Measurements from ENCODE around the gene TEAD3.

Gene TEAD3

DNA sequence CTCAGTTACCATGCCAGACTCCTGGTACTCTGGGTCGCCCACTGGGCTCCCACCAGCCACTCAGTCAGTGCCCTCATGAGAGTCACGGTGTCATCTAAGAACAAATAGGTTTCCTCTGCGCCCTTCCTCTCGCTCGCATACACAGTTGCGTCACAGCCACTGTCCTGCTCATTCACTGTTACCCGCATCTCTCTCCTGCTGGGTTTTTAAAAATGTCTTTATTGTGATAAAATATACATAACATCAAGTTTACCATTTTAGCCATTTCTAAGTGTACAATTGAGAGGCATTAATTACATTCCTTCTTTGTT is 4.0 kb downstream of the TEAD3 start:
- DNase-seq, result no peak

DNA sequence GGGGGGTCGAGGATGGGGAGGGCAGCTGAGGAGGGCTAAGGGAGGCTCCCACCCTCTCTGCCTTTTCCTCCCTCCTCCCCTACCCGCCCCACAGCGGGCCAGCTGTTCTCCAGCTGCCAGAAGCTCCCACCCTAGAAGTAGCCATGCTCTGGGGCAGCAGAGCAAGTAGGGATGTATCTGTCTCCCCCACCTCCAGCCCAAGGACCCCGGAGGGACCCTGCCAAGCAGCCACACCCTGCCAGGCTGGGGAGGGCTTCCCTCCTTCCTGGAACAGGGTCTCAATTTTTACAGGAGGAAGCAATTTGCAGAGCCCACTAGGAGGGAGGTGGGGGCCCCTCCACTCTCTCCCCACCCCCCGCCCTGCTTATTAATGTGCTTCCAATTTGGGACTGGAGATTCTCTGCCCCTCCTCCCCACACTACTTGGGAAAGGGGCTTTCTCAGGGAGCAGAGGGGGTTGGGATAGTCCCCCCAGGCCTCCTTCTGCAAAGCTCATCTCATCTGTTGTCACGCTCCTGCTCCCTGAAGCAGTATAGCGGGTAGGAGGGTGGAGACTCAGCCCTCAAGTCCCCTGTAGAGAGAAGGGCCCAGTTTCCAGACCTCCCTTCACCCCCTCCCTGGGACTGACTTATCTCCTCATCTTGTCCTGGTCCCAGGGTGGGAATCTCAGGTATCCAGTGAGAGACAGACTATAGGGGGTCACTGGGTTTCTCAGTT is 4.5 kb downstream of the TEAD3 start:
- no peak for DNase-seq

DNA sequence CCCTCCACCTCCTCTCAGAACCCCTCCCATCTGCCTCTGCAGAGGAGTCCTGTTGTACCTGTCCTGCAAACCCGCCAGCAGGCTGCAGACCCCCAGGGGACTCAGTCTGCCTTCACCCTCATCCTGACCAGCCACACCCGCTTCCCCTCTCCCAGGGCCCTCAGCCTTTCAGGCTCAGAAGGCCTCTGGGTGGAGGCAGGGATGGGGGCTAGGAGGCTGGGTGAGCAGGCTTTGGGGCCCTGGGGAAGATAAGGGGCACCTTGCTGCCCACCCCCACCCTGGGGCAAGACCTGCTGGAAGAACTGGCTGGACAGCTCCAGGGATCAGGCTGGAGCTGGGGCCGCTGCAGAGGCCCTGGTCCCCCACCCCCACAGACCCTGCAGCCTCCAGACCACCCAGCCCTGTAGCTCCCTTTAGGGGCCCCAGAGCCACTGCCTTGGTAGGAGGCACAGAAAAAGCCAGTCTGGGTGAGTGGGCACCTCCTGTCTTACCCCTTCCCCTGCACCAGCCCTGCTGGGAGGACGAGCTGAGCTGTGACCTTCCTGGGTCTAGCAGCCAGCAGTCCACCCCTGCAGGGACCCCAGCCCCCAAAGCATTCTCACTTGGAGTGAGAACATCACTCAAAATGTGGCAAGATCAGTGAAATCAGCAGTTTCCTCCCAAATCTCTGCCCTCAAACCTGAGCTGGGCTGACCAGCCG is 5.2 kb downstream of the TEAD3 start:
- DNase-seq, result no peak

DNA sequence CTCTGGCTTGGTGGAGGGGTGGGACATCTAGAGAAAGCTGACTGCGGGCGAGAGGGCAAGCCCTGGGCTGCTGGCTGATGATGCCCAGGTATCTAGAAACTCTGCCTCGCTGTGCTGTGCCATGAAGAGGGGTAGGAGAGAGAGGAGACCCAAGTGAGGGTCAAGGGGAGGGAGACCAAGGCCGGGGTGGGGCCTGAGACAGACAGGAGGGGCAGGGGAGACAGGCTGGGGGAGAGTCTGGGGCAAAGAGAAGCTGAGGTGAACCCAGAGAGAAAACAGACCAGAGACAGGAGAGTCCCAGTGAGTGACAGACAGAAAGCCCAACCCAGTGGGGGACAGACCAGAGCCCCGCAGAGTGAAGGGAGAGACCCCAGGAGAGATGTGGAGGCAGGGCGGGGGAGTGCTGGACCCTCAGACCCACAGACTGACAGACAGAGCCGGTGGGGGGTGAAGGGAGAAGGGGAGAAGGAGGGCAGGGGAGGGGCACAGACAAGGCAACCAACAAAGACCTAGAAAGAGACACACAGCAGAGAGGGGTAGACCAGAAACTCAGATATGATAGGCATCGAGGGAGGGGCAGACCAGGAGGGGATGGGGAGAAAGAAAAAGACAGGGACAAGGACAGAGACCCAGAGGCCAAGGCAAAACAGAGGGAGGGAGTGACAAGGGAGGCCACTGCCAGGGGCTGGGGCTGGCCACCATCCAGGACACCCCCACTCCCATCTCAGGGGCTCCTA is 5.9 kb downstream of the TEAD3 start:
- no peak for DNase-seq

DNA sequence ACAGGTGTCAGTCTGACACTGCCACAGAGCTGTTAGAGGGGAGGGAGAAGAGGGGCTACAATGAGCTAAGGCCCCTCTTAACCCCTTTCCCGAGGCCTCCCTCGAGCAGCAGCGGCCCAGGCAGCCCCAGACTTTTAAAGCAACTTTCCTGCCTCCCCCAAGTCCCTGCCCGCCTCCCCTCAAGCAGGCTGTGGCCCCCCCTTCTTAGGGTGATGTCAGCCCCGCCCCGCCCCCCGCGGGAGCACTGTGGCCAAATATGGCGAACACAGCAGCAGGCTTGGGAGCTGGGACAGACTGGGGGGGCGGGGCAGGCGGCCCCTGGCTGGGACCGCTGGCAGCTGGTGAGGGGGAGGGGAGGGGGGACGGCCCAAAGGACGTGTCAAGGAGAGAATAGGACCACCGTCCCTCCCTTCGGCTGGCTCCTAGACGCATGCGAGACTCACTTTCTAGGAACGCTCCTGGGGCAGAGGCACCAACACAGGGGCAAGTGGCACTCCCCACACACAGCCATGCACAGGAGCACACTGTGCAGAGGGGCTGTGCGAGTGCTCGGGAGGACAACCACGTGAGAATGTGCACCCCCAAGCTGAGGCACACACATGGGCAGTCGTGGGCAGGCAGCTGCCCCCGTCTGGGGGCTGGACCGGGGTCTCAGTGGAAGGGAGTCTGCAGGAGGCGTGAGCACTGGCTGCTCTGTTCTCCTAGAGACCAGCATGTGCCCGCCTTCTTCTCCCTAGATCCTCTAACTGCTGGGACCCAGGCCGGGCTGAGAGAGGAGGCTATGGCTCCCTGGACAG is 6.7 kb downstream of the TEAD3 start:
- DNase-seq, result peak in 24 of 56 donors; percentile 8 to 74 (median 36)

DNA sequence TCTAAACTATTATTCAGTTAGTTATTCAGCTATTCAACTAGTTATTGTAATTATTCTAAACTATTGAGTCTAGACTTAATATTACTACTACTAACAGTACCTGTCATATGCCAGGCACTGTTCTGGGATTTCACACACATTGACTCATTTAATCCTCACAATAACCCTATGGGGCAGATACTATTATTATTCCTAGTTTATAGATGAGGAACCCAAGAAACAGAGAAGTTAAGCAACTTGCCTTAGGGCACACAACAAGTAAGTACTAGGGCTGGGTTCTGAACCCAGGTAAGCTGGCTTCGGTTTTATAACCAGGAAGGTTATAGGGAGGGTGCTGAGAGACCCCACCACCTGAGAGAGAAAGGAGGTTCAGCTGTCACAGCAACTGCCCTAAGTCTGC is 7.8 kb downstream of the TEAD3 start:
- DNase-seq, result no peak

DNA sequence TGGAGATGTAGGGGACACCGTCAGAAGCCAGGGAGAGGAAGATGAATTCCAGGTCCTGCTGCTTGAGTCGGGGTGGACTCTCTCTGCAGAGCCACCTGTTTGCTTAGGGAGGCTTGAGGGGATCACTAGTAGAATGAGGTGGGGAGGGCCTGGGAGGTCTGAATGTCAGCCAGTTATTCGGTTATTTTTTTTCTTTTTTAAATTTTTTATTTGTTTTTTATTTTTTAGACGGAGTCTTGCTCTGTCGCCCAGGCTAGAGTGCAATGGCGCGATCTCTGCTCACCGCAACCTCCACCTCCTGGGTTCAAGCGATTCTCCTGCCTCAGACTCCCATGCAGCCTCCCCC is 8.4 kb downstream of the TEAD3 start:
- no peak for DNase-seq

DNA sequence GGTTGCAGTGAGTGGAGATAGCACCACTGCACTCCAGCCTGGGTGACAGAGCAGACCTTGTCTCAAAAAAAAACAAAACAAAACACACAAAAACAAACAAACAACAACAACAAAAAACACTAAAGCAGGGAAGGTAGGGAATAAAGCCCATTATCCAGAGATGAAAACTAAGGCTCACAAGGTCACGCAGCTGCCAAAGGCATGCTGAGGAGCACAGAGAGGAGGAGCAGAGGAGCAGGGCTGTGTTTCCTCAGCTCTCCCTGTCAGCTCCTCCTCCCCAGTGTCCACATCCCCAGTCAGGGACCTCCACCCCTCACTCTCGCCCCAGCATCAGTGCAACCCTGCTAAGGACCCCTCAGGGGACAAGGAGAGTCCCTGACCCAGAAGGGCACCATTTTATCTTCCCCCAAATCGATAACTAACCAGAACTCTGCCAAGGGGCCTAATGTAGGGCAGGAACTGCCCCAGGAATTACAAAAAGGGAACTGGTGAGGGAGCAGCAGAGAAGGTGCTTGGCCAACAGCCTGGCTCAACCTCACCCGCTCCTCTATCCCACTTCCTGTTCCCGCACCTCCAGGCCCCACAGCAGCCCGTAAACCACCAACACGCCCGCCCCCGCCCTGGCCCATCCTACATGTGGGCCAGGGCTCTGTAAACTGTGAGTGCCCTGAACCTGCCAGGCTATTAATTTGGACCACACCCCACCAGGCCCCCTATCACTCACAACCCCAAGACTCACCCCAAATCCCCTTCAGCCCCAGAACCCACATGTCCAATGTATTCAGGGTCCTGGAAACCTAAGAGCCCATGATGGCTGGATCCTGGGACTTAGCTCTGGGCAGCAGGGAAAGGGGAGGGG is 9.0 kb downstream of the TEAD3 start:
- no peak for DNase-seq

DNA sequence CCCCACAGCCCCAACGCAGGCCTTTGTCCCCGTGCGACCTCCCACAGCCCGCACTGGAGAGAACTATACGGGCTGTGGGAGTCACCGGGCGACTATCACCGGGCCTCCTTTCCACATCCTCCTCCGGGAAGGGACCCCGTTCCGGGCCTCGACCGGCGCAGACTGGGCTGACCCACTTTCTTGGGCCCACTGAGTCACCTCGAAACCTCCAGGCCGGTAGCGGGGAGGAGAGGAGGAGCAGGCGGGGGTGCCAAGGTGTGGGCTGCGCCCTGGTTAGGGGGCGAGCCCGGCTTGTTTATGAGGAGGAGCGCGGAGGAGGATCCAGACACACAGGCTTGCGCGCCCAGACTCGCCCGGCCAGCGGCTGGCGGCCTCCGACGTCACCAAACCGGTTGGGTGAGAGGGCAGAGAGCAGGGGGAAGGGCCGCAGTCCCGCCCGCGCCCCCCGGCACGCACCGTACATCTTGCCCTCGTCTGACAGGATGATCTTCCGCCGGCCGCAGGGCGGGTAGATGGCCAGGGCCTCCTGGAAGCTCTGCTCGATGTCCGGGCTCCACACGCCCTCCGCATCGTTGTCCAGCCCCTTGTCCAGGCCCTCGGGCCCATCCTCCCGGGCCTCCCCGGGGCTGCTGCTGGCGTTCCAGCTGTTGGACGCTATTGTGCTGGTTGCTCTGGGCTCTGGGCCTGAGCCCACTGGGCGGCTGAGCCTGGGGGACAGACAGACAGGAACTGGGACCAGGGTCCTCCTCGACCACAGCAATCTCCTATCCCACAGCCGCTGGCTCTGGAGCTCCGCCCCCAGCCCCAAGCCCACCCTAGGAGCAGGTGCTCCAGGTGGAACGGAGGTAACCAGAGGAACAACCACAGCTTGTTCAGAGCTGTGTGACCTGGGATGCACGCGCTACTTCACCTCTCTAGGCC is 10.6 kb downstream of the TEAD3 start:
- no peak for DNase-seq

DNA sequence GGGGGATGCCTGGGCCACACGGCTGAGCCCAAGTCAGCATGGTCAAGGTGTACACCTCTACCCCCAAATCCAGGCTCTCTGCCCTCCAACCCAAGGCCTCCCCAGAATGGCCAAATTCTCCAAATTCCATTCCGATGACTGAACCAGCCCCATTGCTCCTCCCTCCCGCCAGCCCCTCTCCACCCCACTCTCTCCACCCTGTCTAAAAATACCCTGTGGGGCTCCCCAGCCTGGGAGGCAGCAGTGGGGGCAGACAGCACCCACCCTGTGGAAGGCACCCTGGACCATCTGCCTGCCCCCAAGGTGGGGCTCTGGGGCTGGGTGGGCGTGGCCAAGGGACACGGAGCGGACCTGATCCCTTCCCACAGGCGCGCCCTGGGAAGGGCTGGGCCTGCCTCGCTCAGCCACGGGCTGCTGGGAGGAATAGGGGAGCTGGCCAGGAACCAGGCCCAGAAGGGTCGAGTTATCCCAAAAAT is 11.4 kb downstream of the TEAD3 start:
- DNase-seq, result no peak

DNA sequence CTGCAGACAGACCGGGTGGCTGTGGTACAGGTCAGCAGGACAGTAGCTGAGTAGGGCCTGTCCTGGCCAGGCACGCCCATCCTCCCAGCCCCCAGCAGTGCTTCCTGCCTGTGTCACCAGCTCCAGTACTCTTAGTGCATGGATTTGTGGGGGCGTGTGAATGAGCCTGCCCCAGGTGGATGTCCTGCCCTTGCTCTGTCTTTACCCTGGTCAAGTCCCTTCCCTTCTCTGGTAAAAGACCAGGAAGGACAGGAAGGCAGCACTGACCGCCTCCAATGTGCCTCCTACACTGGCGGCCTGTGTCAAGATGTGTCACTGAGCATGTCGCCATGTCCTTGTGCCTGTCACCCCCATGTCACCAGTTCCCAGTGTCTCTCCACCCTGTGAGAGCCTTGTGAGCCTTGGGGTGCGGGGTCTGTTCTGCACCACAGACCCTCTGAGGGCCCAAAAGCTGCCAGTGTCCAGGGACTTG is 11.9 kb downstream of the TEAD3 start:
- no peak for DNase-seq

DNA sequence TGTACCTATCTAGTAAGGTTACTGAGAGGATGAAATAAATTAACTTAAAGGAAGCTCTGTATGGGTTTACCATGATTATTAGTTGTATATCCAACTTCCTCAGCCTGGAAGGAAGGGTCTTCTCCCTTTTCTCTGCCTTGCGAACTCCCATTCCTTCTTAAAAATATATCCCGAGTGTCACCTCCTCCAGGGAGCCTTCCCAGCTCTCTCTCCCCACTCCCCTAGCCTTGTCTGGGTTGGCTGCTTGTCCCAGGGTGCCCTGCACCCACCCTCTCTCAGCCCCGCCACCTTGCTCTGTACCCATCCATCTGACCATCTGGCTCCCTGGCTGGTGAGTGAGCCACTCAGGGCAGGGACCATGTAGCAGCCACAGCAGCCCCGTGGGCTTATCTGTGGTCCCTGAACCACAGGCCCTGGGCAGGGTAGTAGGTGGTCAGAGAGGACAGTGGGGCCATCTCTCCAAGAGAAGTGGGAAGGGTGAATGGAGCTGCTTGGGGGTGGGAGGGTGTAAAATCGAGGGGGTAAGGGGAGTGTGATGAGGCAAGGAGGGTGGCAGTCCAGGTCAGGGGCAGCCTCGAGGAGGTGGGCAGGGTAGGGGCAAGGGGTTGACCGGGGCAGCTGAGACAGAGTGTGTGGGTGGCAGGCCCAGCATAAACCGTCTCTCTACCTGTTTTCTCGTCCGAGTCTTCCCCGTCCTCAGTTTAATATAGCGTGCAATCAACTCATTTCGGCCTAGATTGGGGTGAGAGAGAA is 12.8 kb downstream of the TEAD3 start:
- no peak for DNase-seq

DNA sequence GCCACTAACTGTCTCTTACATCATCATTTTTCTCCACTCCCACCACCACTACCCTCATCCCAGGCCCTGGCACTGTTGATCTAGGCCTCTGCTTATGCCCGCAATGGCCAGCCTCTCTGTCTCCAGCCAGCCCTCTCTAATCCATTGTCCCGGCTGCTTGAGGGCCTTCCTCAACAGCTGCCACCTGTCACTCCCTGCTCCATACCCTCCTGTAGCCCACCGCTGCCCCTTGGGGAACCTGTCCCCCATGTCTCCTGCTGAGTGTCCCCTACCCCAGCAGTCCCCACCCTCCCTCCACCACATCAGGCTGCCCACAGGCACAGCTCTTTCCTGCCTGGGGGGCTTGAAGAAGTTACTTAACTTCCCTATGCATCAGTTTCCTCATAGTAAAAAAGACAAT is 13.4 kb downstream of the TEAD3 start:
- no peak for DNase-seq

DNA sequence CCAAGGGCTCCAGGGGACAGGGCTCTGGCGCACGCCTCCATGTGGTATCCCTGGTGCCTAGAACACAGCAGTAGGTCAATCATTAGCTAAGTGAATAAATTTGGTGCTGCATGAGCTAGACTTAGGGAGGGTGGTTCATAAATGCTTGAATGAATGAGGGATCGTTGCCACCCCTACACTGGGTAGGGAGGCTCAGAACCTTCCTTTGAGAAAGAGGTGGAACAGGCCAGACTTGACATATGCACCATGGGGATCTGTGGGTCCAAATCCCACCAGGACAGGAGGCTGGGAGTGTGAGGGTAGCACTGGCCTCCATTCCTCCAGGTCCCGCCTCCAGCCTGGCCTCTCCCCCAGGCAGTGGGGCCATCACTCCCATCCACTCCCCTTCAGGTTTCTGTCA is 13.8 kb downstream of the TEAD3 start:
- no peak for DNase-seq

DNA sequence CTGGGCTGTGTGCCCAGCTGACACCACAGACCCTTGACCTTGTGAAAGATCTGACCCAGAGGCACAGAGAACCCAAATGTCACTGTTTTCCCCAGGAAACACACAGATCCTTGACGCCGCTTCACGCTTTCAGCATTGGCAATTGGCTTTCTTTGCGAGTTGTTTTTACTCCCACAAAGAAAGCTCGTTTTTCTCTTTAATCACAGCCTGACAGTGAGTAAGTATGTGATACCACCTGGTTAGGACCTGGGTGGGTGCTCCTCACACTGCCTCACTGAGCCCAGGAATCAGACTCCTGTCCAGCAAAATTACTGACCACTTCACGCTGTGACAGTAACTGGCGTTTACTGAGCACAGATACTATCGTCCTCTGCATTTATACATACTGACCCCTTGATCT is 15.7 kb downstream of the TEAD3 start:
- DNase-seq, result no peak

DNA sequence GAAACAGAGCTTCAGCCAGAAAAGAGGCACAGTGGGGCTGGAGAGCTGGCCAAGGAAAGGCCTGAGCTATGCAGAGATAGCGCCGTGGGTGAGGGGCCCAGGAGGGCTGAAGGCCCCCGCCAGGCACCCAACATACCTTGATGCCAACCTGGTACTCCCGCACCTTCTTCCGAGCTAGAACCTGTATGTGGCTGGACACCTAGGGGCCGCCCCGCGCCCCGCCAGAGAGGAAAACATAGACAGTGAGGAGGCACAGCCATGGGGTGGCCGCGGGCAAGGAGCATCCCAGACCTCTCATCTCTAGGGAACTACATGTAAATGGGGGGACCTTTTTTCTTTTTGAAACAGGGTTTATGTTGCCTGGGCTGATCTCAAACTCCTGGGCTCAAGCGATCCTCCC is 16.7 kb downstream of the TEAD3 start:
- no peak for DNase-seq

DNA sequence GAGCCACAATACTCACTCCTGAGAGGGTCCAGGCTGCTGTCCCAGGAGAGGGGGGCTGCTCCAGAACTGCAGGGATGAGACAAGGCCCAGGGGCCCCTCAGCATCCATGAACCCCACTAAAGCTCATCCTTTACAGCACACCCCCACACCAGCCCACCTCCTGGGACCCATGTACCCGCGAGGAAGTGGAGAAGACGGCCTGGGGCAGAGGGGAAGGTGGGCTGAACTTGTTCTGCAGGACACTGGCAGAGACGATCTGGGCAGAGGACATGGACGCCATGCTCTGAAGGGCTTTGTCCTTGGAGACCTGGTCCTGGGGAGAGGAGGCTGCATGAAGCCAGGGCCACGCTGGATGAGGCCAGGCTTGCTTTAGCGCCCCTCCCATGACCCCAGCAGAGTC is 18.6 kb downstream of the TEAD3 start:
- DNase-seq, result no peak

DNA sequence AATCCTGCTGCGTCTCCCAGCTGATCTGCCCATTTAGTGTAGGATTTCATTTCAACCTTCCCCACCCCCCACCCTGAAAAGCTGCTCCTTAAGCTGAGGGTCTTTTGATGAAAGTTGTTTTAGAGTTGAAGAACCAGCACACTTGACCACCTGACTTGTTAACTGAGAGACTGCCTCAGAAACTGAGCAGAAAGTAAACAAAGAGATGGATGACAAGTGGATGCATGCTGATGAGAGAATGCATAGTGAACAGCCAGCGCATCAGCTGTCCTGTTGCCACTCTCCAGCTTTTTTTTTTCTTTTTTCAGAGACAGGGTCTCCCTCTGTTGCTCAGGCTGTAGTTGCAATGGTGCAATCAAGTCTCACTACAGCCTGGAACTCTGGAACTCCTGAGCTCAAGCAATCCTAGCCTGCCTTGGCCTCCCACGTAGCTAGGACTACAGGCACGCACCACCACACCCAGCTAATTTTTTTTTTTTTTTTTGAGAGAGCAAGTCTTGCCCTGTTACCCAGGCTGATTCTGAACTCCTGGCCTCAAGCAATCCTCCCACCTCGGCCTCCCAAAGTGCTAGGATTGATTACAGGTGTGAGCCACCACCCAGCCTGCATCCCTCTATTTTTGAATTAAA is 19.2 kb downstream of the TEAD3 start:
- DNase-seq, result no peak
